ENCODE results near the gene PDCD6IP.

GRCh38 chr3:33773637-33774036 lies 24.8 kb upstream of the PDCD6IP start:
- TF ChIP-seq CTCF (IDR thresholded peaks at IDR 0.05) (no peak), ZFX (IDR thresholded peaks at IDR 0.05; ENCODE audit: borderline replicate concordance) (no peak)
